Liver (tissue), 9 donors: Measurements from ENCODE around the gene ZDHHC6. TPM values are rescaled to one million over a fixed set of nuclear protein-coding genes. Genes with fewer than 3 reads are reported as not detected.
"Not testable (repeated sequence)": the region's sequence is repeated elsewhere in the genome, so short reads cannot be mapped to it uniquely, and the experiment has no call there.

Experiments
- DNase-seq: peaks from one replicate; pipeline ENCODE4 v3.0.0-alpha.2; 2017; ENCODE audit warnings: low spot score
- H3K27ac ChIP-seq, 2 donors: one replicate each; pipeline ENCODE4 v1.7.0; 2013; ENCODE audit warnings: inconsistent platforms in 2 of 2, low read length in 2 of 2, control low read depth in 1 of 2, low read depth in 1 of 2, mild to moderate bottlenecking in 1 of 2
- H3K27me3 ChIP-seq, 4 donors: one replicate each; pipeline versions ENCODE4 v1.6.1 to v1.7.0; 2013; ENCODE audit warnings: low read length in 3 of 4, inconsistent platforms in 1 of 4, mild to moderate bottlenecking in 1 of 4, moderate library complexity in 1 of 4; ENCODE audit not compliant: control insufficient read depth in 4 of 4, insufficient read depth in 4 of 4
- H3K36me3 ChIP-seq, 4 donors: one replicate each; pipeline versions ENCODE4 v1.6.1 to v1.7.0; 2013; ENCODE audit warnings: low read length in 3 of 4, mild to moderate bottlenecking in 3 of 4, low read depth in 1 of 4, moderate library complexity in 1 of 4; ENCODE audit not compliant: control insufficient read depth in 4 of 4, insufficient read depth in 3 of 4
- H3K4me1 ChIP-seq, 4 donors: one replicate each; pipeline versions ENCODE4 v1.6.1 to v1.7.0; 2013; ENCODE audit warnings: low read length in 3 of 4, mild to moderate bottlenecking in 3 of 4, moderate library complexity in 1 of 4; ENCODE audit not compliant: control insufficient read depth in 4 of 4, insufficient read depth in 4 of 4
- H3K4me3 ChIP-seq, 3 donors: one replicate each; pipeline versions ENCODE4 v1.6.1 to v1.7.0; 2013; ENCODE audit warnings: low read length in 3 of 3, control low read depth in 1 of 3, low read depth in 1 of 3, mild to moderate bottlenecking in 1 of 3
- H3K9ac ChIP-seq, 2 donors: one replicate each; pipeline ENCODE4 v1.7.0; 2013; ENCODE audit warnings: low read length in 2 of 2, mild to moderate bottlenecking in 2 of 2, moderate library complexity in 2 of 2, control low read depth in 1 of 2, low read depth in 1 of 2
- H3K9me3 ChIP-seq, 4 donors: one replicate each; pipeline versions ENCODE4 v1.6.1 to v1.7.0; 2013; ENCODE audit warnings: low read length in 3 of 4; ENCODE audit not compliant: control insufficient read depth in 4 of 4
- GABPA ChIP-seq, 2 donors: IDR thresholded peaks in 1 of 2; conservative IDR thresholded peaks in 1 of 2; 2 replicates each; pipeline ENCODE4 v1.6.1; 2016; ENCODE audit warnings: antibody characterized with exemption in 2 of 2, mild to moderate bottlenecking in 1 of 2, moderate library complexity in 1 of 2
- HNF4A ChIP-seq, 2 donors: conservative IDR thresholded peaks; 2 replicates each; pipeline ENCODE4 v1.6.1; 2016; ENCODE audit warnings: antibody characterized with exemption in 2 of 2, mild to moderate bottlenecking in 2 of 2
- HNF4G ChIP-seq: IDR thresholded peaks from 2 replicates; pipeline ENCODE4 v1.6.1; 2016; ENCODE audit warnings: antibody characterized with exemption
- MAX ChIP-seq: IDR thresholded peaks from 2 replicates; pipeline ENCODE4 v1.6.1; 2016; ENCODE audit warnings: antibody characterized with exemption
- REST ChIP-seq: IDR thresholded peaks from 2 replicates; pipeline ENCODE4 v1.6.1; 2016; ENCODE audit warnings: antibody characterized with exemption, mild to moderate bottlenecking
- RXRA ChIP-seq, 2 donors: IDR thresholded peaks; 2 replicates each; pipeline ENCODE4 v1.6.1; 2017 to 2018; ENCODE audit warnings: antibody characterized with exemption in 2 of 2, mild to moderate bottlenecking in 1 of 2
- SP1 ChIP-seq: IDR thresholded peaks from 2 replicates; pipeline ENCODE4 v1.6.1; 2018; ENCODE audit warnings: antibody characterized with exemption, mild to moderate bottlenecking
- YY1 ChIP-seq: IDR thresholded peaks from 2 replicates; pipeline ENCODE4 v1.6.1; 2016; ENCODE audit warnings: antibody characterized with exemption, mild to moderate bottlenecking
- WGBS: extraction: QIAGEN DNeasy Blood & Tissue Kit; methylation state at CpG from one replicate; pipeline ENCODE4 v1.1.7; 2013; 5-methylcytosine and 5-hydroxymethylcytosine counted together
- polyA plus RNA-seq, 2 donors: library from polyadenylated mRNA; stranded (reverse) in 1 of 2; unstranded in 1 of 2; fragments of 200-250 nt in 1 of 2; fragments of >200 nt in 1 of 2; fragmentation: Nextera tagmentation in 1 of 2; extraction: Ambion mirVana in 1 of 2; gene quantifications; one replicate each; pipeline versions ENCODE4 v1.2.1 to v1.2.3, GENCODE V29; 2013 to 2015
- total RNA-seq, 2 donors: library from RNA; depleted of rRNA; stranded (reverse); fragments of >200 nt; gene quantifications; one replicate each; pipeline ENCODE4 v1.2.3, GENCODE V29; 2014
- TF ChIP-seq, protein P1 (sequence below): IDR thresholded peaks from 2 replicates; pipeline ENCODE4 v1.6.1; 2016; ENCODE audit warnings: antibody characterized with exemption
- TF ChIP-seq, protein P2 (sequence below): IDR thresholded peaks from 2 replicates; pipeline ENCODE4 v1.6.1; 2016; ENCODE audit warnings: antibody characterized with exemption
- donor health status: healthy.
- donor health status: healthy.
- donor health status: healthy.
- donor health status: healthy.
- donor health status: healthy.

The ZDHHC6 gene
- total and polyA plus RNA-seq, 4 donors, result 13.2 to 19.4 (median 16.2) TPM

DNA sequence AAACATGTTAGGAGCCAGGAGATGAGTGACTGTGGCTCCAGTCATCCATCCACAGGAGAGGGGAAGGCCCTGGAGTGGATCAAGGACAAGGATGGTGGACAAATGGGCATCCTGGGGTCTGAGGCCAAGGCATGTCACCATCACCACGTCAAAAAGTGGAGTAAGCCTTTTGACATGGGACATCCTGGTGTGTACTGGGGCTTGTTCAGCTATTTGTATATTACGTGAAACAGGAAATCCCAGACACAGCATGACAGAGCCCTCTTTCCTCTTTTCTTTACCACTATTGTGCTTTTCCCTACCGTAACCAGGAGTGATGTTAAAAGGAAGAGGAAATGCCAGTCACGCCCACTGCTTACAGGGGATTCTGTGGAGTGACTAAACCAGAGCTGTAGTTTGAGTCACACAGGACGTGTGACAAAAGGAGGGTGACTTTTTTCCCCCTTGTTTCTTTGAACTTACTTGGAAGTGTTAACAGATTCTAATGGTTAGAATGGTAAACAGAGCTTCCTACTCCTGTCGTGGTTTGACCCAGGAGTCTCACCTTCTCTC, 57.4 kb downstream of the ZDHHC6 start:
- TF ChIP-seq RXRA (IDR thresholded peaks at IDR 0.05) (no peak), HNF4A (conservative IDR thresholded peaks at IDR 0.05) (no peak), REST (no peak), GABPA (IDR thresholded peaks at IDR 0.05 in 1 of 2, conservative IDR thresholded peaks at IDR 0.05 in 1 of 2) (no peak), YY1 (no peak)
- TF ChIP-seq, protein P1, sequence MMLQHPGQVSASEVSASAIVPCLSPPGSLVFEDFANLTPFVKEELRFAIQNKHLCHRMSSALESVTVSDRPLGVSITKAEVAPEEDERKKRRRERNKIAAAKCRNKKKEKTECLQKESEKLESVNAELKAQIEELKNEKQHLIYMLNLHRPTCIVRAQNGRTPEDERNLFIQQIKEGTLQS, result no peak
- TF ChIP-seq, protein P2, sequence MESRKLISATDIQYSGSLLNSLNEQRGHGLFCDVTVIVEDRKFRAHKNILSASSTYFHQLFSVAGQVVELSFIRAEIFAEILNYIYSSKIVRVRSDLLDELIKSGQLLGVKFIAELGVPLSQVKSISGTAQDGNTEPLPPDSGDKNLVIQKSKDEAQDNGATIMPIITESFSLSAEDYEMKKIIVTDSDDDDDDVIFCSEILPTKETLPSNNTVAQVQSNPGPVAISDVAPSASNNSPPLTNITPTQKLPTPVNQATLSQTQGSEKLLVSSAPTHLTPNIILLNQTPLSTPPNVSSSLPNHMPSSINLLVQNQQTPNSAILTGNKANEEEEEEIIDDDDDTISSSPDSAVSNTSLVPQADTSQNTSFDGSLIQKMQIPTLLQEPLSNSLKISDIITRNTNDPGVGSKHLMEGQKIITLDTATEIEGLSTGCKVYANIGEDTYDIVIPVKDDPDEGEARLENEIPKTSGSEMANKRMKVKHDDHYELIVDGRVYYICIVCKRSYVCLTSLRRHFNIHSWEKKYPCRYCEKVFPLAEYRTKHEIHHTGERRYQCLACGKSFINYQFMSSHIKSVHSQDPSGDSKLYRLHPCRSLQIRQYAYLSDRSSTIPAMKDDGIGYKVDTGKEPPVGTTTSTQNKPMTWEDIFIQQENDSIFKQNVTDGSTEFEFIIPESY, result no peak
- Histone ChIP-seq H3K27ac (peak overlapping the region; percentile 53 to 78), H3K9me3 (no peaks in the 10 kb centered on the region), H3K27me3 (no peaks in the 10 kb centered on the region), H3K9ac (no peak overlapping the region), H3K36me3 (no peaks in the 10 kb centered on the region), H3K4me3 (no peak overlapping the region), H3K4me1 (peaks cover 16 to 61% (median 52%) of the 10 kb centered on the region in 4 donors)
- 55% methylated on average over 6 of the region's 6 CpGs for WGBS
- DNase-seq, result no peak

- Histone ChIP-seq H3K4me1 (peaks cover 19 to 60% (median 50%) of the 10 kb centered on the region in 4 donors), H3K27me3 (no peaks in the 10 kb centered on the region), H3K36me3 (no peaks in the 10 kb centered on the region), H3K9me3 (no peaks in the 10 kb centered on the region), H3K27ac (peak overlapping the region; percentile 53 to 78), H3K9ac (no peak overlapping the region), H3K4me3 (no peak overlapping the region)
- DNase-seq, result no peak
- 38% methylated on average over 2 of the region's 2 CpGs for WGBS
- TF ChIP-seq MAX (peak; percentile 10), SP1 (no peak), REST (no peak), RXRA (IDR thresholded peaks at IDR 0.05) (peak; percentile 50 to 55), HNF4G (peak; percentile 45), HNF4A (conservative IDR thresholded peaks at IDR 0.05) (peak; percentile 69 to 77)
These were observed 58.2 kb downstream of the ZDHHC6 start for GRCh38 chr10:112388548-112388947.

DNA sequence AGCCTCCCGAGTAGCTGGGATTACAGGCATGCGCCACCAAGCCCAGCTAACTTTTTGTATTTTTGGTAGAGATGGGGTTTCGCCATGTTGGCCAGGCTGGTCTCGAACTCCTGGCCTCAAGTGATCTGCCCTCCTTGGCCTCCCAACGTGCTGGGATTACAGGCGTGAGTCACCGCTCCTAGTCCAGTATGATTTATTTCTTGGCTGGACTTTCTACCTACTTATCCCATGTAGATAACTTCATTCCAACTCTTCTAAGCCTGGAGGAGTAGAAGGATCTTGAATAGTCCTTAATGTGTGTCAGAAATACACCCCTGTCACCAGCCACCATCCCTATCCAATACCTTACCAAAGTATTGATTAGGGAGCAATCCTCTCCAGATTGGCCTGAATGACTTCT, 58.7 kb downstream of the ZDHHC6 start:
- Histone ChIP-seq H3K4me1 (peaks cover 17 to 60% (median 50%) of the 10 kb centered on the region in 4 donors), H3K27ac (peak overlapping the region; percentile 53 to 78)
- not testable (repeated sequence) for H3K9me3 ChIP-seq, DNase-seq, H3K36me3 ChIP-seq, H3K9ac ChIP-seq, H3K4me3 ChIP-seq, H3K27me3 ChIP-seq
- 88% methylated on average over 7 of the region's 7 CpGs for WGBS
